HG03575 (cell line): ENCODE measurements around the gene NUDC.

Source experiments
- ATAC-seq: cut with Tn5 transposase; IDR thresholded peaks from one replicate; pipeline ENCODE4 v1.9.1; 2021; ENCODE audit not compliant: unreplicated experiment, insufficient number of reproducible peaks, low FRiP score; ENCODE audit errors: extremely low read depth

The NUDC gene

DNA sequence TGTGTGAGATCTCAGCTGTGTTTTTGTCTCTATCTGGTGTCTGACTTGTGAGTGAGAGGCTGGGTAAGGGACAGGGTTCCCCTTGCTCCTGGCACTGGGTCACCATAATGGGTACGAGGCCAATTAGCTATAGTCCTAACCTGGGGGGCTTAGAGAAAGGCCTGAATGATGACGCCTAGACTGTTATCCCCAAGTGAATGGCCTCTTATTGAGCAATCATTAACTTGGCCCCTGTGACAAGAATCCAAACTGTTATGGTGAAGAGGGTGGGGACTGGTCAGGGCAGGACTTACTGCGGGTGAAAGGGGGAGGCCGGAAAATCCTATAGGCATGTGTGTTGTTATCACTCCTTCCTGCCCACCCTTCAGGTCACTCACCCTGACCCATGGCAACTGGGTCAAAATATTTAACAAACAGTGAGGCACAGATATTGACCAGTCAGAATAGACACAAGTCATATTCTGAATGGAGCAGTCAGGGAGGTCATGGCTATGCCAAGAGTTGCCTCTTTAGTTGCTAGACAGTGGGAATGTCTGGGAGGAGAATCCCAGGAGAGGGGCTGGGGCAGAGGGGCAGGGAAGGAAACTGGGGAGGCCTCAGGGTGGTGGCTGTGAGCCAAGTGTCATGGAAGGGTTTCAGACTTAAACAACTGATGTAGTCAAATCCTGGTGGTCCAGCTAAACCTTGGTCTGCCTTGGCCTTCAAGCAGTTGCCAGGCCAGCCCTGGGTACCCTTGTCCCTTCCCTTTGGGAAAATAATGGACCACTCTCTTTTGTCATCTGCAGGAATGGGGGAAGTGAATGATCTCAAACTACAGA is 11.0 kb upstream of the NUDC start:
- no peak for ATAC-seq

DNA sequence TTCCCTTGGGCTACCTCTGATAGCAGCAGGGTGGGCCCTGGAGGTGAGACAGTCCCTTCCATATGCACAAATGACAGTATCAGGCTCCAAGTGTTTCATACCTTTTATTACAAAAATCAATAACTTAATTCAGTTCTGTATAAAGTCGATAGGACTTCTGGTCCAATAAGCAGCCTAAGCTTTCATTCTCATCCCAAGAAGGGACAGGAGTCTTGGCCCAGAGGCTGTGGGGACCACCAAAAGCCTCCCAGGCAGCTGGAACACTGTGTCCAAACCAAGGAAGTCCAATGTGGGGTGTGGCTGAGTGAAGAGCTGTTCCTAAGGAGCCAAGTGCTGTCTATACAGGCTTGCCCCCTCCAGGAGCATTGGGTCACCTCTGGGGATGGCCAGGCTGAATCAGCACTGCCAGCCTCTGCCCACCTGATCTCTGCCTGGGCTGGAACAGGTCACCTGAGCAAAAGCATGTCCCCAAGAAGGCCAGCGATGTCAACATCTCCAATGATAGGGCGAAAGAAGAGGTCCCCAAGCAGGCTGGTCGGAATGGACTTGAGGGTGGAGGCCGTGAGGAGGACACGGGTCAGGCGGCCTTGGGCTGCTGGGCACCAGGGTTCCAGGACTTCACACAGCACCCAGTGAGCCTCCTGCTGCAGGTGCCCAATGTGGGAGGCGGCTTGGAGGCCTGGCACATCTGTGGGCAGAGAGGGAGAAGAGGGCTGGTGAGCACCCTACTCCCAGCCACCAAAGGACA is 10.0 kb upstream of the NUDC start:
- no peak for ATAC-seq

DNA sequence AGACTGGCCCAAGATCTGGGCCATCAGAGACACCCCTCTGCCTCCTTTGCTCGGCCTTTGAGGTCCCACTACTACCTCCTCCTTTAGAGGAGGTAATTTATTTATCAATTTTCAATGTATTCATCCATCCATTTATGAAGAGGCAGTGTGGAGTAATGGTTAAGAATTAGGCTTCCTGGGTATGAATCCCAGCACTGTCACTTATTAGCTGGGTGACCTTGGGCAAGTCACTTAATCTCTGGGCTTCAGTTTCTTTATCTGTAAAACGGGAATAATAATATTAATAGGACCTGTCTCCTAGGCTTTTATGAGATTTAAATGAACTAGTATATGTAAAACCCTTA is 9.4 kb upstream of the NUDC start:
- no peak for ATAC-seq

DNA sequence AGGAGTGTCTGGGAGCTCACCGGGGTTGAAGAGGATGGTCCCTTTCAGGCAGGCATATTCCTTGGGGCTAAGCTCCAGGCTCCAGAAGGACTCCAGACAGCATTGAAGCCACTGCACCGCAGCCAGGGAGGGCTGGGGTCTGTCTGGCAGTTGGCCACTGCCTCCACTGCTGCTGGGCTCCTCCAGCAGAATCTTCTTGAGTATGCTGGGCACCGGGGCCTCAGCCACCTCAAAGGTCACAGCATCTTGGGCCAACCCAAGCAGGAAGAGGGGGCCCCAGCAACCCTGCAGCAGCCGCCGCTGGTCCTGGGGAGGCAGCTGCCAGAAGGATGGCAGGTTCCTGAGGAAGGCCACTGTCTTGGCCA is 8.2 kb upstream of the NUDC start:
- ATAC-seq, result no peak

DNA sequence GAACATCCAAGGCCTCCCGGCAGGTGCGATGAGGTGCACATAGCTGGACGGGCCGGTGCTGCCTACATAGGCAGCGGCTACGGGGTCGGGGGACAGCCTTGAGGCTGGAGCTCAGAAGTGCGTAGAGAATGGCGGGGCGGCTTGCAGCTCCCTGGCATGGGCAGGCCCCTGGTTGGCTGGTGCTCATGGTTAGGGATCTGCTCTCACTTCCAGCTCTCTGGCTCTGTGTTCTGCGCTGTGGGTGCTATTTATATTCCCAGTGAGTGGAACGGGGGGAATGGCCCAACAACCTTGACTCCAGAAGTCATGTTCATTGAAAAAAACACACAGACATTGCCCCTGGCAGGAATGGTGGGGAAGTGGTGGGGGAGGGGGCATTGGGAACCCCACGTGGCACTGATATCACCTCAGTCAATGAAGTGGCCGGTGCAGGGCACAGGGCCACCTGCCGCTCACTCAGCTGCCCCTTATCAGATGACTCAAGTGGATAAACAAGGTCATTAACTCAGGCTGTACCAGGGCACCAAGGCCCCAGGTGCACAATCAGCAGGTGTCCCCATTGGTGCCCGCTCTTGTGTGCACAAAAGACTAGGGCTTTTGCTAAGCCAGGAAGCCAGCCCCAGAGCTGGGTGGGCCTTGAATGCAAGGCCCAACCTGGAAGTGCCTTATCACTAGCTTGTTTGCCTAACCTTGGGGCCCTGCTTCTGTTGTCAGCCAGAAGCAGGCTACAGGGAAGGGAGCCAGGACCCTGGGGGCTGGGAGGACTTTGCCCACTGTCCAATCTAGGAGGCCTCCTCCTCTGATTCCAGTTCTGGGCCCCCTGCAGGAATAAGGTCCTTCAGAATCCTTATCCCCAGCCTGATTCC is 7.6 kb upstream of the NUDC start, which contains the start of gene NR0B2:
TSS of gene NR0B2 (minus strand) at position 222 of the 866 bp plus-strand sequence. CDS start at position 187, 35 bp downstream.
- ATAC-seq, result no peak

DNA sequence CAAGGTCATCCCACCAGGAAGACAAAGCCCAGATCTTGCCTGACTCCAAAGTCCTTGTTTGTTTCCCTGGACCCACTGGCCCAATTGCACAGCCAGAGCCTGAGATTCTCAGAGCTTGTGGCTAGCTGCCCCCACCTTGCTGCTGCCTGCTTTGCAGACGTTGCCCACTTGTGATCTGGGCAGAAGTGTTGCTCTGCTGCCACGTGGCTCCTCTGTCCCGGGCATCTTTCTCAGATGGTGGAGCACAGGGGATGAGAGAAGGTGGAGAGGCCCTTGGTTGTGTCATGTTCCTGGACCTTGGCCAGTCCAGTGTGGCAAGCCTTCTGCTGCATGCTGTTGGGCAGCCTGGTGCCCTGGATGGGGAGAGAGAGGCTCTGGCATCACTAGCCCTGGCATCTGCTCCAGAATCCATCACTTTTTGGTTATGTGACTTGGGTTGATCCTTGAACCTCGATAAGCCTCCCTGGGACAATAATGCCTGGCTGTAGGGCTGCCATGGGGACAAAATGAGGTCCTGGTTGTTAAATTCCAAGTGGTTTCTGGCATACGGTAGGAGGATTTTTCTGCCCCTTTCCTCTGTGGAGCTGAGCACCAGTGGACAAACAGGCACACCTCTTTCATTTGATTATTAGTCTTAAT is 6.2 kb upstream of the NUDC start:
- ATAC-seq, result no peak

DNA sequence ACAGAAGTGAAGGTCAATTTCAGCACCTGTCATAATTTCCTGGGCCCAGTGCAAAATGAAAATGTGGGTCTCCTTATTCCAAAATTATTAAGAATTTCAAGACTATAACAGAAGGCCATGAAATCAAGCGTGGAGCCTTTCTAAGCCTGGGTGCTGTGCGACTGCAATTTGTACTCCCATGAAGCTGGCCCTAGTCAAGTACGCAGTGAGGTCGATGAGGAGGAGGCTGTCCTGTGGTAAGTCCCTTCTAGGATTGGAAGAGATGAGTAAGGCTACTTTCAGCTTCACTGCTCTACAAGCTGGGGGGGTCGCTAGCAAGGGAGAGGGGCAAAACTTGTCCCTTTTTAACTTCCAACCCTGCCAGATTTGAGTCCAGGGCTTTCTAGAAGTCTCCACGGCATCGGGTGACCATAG is 410 bp upstream of the NUDC start:
- peak; percentile 20 for ATAC-seq

DNA sequence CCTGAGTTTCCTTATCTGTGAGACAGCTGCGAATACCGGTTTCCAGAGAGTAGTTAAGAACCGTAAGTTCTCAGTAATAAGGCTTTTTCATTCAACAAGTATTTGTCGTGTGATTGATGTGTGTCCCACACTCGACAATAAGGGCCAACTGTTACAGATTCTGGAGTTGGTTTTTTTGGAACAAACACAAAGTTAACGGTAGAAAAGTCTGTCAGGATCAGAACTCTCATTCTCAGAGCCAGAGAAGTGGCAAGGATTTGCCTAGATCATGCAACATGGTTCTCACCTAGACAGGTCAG is 837 bp downstream of the NUDC start:
- no peak for ATAC-seq

DNA sequence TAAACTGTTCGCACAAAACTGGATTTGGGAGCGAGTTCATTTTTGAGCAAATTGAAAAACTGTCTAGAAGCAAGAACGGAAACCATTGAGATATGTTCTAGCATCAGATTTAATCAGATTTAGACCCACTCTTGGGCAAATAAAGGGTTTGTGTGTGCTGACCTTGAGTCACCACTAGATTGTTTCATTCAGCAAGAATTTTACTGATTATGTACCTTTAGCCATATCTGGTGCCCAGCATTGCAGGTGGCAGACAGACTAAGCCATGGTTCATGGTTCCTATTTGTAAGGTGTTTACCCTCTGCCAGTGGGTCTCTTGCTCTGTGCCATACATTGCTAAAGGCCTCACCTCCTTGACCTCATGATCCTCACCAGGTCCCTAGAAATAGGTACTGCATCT is 1.4 kb downstream of the NUDC start:
- no peak for ATAC-seq

DNA sequence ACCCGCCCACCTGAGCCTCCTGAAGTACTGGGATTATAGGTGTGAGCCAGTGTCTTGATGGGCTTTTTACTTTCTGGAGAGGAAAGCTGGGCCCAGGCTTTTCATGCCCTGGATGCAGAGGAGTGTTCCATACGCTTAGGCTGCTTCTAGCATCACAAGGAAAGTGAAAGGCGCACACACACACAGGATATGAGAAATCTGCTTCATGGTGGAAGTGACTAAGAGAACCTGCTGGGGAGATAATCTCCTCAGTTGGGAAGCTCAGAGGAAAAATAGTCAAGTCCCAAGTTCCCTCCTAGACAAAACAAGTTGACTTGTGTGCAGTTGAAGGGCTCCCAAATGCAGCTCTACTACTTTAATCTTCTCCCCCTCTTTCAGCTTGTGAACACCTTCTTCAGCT is 2.2 kb downstream of the NUDC start:
- ATAC-seq, result no peak

DNA sequence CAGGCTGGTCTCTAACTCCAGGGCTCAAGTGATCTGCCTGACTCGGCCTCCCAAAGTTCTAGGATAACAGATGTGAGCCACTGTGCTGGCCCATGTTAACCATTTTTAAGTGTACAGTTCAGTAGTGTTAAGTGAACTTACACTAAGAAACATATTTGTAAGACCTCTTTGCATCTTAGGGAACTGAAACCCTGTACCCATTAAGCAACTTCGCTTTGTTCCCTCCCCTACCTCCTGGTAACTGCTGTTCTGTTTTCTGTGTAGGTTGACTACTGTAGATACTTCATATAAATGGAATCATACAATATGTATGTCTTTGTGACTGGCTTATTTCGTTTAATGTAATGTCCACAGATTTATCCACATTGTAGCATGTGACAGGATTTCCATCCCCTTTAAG is 11.0 kb downstream of the NUDC start:
- ATAC-seq, result no peak

DNA sequence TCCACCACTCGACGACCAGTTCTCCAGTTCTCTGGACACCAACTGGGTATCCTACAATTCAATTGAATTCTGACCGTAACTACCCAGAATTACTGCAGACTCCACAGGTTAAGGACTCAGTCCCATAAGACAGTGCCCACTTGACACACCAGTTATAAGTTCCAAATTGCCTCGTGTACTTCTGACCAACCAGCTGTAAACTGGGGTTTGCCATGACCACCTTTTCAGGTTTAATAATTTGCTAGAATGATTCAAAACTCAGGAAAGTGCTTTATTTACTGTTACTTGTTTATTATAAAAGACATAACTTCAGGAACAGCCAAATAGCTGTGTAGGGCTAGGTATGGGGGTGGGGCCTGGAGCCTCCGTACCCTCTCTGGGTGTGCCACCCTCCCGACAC is 15.3 kb downstream of the NUDC start:
- ATAC-seq, result no peak

DNA sequence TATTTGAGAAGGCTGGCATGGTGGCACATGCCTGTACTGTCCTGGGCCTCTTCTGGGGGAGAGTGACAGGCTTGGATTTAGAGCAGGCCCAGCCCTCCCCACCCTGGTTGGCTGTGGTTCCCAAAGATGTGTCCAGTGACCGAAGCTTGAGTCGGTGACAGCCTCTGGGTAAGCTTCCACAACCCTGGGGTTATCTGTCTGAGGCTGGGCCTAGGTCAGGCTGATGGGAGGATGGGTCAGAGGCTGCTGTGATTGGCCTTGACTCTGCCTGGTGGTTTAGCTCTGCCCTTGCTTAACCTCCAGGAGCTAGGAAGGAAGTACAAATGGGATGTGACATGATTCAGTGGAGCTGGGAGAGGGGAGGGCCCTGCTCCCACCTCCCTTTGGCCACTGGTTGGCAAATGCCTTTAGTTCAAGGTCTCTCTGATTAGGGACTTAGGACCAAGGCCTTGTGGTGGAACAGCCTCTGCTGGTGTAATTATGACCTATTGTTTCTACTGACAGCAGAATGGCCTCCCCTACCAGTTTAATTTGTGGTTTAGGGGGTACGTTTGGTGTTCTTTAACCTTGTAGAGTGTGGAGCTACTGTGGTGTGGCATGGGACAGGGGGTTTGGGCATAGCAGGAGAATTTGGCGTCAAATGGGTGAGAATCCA is 16.6 kb downstream of the NUDC start:
- no peak for ATAC-seq

DNA sequence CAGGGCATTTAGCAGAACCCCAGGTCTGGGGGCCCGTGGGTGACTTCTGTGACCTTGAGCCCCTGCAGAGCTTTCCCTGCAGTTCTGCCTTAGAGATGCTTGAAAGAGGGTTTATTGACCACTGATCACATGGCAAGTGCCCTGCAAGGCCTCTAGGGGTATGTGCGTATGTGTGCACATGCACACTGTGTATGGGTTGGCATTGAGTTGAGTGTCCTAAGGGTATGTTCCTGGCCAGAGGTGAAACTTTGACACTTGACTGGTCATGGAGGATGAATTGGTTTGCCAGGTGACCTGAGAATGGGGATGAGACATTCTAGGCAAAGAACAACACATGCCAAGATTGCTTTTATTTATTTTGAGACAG is 17.1 kb downstream of the NUDC start:
- no peak for ATAC-seq

DNA sequence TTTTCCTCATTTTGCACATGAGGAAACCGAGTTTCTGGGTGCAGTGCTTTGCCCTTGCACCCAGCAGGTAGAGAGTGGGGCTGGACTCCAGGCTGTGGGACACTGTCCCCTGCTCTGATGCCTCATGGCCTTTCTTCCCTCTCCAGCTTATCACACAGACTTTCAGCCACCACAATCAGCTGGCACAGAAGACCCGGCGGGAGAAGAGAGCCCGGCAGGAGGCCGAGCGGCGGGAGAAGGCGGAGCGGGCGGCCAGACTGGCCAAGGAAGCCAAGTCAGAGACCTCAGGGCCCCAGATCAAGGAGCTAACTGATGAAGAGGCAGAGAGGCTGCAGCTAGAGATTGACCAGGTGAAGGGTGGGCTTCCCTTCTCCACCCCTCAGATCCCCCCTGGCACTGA is 19.8 kb downstream of the NUDC start:
- no peak for ATAC-seq

DNA sequence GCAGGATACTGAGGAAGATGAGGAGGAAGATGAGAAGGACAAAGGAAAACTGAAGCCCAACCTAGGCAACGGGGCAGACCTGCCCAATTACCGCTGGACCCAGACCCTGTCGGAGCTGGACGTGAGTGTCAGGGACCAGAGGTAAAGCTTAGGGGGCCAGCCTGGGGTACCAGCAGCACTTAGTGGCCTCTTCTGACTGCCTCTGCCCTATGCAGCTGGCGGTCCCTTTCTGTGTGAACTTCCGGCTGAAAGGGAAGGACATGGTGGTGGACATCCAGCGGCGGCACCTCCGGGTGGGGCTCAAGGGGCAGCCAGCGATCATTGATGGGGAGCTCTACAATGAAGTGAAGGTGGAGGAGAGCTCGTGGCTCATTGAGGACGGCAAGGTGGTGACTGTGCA is 21.1 kb downstream of the NUDC start:
- ATAC-seq, result no peak

DNA sequence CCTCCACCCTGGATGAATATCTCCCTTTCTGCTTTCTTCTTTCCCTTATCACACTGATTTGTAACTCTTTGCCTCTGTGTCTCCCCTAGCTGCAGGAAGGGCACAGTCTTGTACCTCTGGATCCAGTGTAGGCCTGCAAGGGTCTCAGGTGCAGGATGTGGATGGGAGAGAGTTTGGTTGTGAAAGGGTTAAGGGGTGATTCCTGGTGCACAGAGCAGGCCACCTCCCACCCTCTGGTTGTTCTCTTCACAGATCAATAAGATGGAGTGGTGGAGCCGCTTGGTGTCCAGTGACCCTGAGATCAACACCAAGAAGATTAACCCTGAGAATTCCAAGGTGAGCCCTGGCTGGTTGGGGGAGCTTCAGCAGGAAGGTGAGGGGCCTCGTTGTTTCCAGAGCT is 23.6 kb downstream of the NUDC start:
- no peak for ATAC-seq

DNA sequence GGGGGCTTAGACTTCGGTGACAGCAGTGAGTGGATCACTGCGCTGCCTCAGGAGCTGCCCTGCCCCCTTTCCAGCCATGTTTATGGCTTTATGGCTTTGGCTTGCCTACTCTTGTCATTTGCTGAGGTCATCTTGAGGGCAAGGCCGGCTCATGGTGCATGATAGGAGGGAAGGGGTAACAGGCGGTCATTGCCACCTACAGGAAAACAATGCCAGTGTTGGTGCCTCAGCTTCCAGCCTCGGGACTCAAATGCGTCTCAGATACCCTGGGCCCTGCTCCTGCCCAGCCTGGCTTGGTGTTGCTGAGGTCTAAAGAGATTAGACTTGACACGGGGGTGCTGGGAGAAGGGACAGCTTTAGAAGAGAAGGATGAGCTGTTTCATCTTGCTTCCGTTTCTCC is 24.2 kb downstream of the NUDC start:
- ATAC-seq, result no peak

DNA sequence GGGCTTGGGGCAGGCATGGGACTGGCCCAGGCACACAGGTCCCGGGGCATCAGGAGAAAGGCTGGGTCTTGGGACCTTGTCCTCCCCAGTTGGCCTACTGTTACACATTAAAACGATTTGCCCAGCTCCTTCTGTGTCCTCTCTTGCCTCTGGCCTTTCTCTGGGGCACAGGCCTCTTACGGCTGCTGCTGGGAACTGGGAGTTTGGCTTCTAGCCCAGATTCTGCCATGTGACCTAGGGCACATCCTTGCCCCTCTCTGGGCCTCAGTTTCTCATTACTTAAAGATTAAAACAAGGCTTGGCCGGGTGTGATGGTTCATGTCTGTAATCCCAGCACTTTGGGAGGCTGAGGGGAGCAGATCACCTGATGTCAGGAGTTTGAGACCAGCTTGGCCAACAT is 24.7 kb downstream of the NUDC start:
- ATAC-seq, result no peak
